HG02588 (cell line): ENCODE results near the gene ARMC9.
A peak's percentile ranks its signal among the peaks of the same experiment; 100 is the strongest.

Experiments
- ATAC-seq: cut with Tn5 transposase; IDR thresholded peaks from one replicate; pipeline ENCODE4 v1.9.1; 2021; ENCODE audit warnings: mild to moderate bottlenecking, moderate library complexity; ENCODE audit not compliant: unreplicated experiment

ARMC9 gene

GRCh38 chr2:231203087-231203486 is 4.7 kb downstream of the ARMC9 start:
- ATAC-seq: no peak

DNA sequence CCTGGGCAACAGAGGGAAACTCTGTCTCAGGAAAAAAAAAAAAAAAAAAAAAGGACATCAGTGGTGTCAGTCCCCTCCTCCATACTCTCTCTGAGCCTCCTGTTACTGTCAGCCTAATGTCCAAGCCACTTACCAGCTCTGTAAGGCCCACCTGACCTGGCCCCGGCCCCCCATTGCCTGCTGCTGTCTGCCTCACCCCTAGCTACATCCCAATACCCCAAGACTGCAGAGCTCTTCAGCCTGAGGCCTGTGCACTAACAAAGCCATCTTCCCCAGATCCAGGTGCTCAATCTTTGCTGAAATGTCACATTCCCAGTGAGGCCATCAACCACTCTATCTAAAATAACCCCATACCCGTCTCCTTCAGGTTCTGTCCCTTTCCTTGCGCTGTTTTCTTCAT is 5.7 kb downstream of the ARMC9 start:
- no peak for ATAC-seq

DNA sequence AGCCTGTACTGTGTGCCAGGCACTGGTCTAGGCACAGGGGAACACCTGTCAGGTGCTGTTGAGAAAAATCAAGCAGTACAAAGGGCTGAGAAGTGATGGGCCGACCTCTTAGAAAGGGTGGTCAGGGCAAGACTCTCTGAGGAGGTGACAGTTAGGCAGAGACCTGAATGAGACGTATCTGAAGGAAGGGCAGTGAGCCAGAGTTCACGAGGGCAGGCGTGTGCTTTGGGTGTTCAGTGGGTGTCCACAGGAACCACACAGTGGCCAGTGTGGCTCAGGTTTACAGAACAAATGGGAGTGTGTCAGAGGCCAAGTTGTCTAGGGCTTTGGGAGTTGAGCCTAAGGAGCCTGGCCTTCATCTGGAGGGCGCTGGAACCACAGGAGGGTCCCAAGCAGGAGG is 6.2 kb downstream of the ARMC9 start:
- no peak for ATAC-seq

DNA sequence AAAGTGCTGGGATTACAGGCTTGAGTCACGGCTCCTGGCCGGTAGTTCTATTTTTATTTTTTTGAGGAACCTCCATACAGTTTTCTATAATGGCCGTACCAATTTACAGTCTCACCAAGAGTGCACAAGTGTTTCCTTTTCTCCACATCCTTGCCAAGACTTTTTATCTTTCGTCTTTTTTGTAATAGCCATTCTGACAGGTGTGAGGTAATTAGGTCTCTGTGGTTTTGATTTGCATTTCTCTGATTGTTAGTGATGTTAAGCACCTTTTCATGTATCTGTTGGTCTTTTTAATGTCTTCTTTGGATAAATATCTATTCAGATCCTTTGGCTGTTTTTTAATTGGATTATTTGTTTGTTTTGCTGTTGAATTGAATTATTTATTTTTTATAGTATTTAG is 9.3 kb downstream of the ARMC9 start:
- ATAC-seq: no peak

DNA sequence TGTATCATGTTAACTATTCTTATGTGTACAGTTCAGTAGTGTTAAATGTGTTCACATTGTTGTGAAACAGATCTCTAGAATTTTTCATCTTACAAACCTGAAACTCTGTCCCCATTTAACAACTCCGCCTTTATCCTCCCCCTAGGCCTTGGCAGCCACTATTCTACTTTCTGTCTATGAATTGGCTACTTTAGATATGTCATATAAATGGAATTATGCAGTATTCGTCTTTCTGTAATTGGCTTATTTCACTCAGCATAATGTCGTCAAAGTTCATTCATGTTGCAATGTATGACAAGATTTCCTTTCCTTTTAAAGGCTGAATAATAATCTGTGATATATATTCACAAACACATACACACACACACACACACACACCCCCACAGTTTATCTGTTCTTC is 12.4 kb downstream of the ARMC9 start:
- no peak for ATAC-seq

DNA sequence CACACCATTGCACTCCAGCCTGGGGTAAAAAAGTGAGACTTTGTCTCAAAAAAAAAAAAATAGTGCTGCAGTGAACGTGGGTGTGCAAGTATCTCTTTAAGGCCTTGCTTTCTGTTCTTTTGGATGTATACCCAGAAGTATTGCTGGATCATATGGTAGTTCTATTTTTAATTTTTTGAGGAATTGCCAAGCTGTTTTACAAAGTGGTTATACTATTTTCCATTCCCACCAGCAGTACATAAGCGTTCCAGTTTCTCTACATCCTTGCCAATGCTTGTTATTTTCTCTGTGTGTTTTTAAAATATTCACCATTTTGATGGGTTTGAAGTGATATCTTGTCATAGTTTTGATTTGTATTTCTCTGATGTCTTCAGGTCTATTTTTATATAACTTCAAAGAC is 13.1 kb downstream of the ARMC9 start:
- ATAC-seq: no peak

- ATAC-seq: no peak
Observed at GRCh38 chr2:231212329-231212845, 14.0 kb downstream of the ARMC9 start.

- ATAC-seq: no peak
Observed at GRCh38 chr2:231213931-231214642, 15.7 kb downstream of the ARMC9 start.

DNA sequence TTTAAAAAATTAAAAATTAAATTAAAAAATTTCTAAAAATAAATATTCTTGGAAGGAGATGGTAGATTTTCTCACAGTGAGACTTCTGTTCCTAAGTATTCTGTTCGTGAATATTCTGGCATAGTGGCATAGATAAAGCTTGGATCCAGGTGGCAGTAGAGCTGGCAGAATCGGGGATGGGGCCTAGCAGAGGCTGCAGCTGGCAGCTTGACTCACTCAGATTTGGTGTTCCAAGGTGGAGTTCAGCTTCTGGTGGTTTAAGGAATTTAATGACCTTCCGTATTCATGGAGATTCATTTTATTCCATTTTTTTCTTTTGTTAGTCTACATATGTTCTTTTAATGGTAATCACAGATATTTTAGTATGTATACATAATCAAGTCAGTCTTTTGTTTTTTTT is 19.9 kb downstream of the ARMC9 start:
- no peak for ATAC-seq

- no peak for ATAC-seq
Observed at GRCh38 chr2:231219289-231219688, 20.9 kb downstream of the ARMC9 start.

DNA sequence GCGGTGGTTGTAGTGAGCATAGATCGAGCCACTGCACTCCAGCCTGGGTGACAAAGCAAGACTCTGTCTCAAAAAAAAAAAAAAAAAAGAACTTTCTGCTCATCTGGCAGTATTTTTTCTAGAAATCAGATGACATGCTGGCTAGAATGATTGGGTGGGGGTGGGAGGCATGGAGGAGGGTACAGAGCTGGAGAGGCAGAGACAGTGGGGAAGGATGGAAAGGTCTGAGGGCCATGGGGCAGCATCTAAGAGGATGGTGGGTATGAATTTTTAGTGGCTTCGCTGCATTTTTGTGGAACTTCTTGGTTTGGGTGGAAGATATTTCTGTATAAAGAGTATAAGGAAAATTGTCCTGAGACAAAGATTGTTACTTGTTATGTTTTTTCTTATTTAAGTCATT is 23.3 kb downstream of the ARMC9 start:
- no peak for ATAC-seq

DNA sequence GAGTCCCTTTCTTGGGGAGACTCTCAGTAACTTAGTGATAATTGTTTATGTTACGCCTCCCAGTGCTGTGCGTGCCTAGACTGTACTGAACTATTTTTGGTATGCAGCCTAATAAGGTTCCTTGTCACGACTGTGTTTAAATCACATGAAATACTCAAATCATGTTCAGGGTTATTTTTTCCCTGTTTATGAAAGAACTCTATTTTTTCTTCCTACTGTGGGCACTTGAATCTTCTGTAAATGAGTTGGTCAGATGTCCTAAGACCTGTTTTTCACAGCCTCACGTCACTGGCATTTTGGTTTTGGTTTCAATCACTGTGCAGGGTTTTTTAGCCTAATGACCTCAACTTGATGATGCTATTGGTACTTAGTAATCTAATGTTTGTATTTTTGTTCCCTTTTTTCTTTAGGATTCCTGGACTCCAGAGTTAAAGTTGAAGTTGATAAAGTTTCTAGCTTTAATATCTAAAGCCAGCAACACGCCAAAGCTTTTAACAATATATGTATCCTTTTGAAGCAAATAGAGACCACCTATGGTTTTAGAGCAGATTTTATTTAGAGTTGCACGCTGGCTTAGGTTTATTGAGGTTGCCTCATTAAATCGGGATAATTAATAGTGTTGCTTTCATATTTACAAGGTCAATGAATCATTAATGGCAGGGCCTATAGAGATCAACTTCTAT is 24.0 kb downstream of the ARMC9 start:
- no peak for ATAC-seq

DNA sequence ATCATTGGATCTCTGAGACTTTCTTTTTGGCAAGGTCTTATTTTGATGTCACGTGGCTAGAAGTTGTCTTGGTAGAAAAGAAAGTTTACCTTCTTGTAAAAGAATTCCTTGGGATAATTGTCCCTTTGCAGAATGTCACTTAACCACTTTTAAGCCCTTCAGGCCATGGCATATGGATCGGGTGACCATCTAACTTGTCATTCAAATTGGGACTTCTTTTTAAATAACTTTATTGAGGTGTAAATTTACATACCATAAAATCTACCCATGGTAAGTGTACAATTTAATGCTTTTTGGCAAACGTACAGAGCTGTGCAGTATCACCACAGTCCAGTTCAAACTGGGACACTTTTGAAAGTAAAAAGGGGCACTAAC is 24.6 kb downstream of the ARMC9 start:
- ATAC-seq: no peak

- ATAC-seq: no peak
Observed at GRCh38 chr2:231223458-231223976, 25.1 kb downstream of the ARMC9 start.

GRCh38 chr2:231227310-231228162 is 29.1 kb downstream of the ARMC9 start:
- peak; percentile 50 for ATAC-seq

DNA sequence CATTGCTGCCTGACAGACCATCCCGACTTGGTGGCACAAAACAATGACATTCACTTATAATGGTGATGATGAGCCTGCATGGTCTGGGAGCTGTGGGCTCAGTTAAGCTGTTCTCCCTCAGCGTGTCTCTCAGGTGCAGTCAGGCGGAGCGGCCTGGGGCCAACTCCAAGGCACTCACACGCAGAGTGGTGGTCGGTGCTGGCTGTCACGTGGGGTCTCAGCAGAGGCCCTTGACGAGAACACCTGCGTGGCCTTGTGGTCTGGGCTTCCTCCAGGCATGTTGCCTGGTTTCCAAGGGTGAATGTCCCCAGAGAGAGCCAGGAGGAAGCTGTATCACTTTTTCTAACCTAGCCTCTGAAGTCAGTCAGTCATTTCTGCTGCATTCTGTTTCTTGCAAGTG is 29.8 kb downstream of the ARMC9 start:
- peak; percentile 78 for ATAC-seq

DNA sequence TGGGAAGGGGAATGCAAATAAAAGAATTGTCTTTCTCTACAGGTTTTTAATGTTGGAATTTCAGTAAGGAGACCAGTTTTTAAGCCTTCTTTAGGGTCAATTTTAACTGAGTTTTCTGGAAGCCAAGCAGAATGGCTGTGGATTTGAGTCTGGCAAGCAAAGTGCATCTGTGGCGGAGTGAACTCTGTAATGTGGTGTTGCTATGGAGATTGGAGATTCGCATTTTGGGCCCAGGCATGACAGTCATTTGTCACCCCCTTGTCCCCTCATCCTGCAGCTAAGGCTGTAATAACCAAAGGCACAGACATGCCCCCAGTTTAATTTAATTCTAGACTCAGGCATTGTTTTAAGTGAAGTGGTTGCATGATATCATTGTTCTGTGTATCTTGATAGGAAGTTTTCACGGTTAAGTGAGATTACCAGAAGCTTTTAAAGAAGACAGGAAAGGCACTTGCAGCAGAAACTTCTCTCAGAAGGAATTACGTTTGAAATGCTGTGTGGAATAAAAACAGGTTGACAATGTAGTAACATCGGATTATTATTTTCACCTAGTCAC is 30.6 kb downstream of the ARMC9 start:
- ATAC-seq: no peak

DNA sequence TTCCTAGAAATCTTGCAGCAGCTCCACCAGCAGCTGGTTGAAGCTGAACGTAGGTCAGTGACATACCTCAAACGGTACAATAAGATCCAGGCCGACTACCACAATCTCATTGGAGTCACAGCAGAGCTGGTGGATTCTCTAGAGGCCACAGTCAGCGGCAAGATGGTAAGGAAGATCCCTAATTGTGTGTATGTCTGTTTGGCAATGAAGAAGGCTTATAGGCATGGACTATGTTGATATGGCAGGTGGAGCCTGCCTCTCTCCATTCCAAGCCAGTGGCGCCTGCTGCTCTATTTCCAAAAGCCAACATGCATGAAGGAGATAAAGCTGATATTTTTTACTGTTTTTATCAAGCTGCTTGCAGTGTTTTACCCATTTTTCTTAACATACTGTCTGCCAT is 36.8 kb downstream of the ARMC9 start:
- ATAC-seq: no peak

DNA sequence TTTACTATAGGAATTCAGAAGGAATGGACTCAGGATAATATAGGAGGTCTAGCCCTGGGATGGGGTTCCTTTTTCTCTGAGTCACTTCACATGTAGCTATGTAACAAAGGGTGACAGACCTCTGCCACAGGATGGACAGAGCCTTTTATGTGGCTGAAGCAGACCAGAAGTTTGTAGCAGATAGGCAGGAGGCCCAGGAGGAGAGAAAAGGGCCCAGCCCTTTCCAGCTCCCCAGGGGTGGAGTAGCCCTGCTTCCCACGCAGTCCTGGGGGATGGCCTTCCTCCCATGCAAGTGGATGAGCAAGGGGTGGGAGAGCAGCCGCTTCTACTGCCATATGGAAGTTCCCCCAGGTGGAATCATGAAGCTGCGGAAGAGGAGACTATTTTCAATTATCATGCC is 40.3 kb downstream of the ARMC9 start:
- ATAC-seq: no peak

DNA sequence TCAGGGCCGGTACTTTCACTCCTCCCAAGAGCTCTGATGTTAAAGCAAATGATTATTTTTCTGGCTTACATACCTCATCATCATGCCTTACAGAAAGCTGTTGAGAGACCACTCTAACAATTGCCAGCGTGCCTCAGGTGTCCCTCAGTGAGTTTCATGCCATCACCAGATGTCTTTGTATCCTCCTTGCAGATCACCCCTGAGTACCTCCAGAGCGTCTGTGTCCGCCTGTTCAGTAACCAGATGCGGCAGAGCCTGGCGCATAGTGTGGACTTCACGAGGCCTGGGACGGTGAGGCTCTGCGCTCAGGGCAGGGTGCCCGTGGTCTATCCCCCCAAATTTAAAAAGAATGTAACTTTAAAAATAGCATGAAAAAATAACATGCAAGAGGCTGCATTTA is 41.3 kb downstream of the ARMC9 start:
- ATAC-seq: no peak
